NCI-H526 treated with DMSO at 0.1 percent for 48 hours (cell line): ENCODE measurements around the gene PLSCR4.
"Not testable (repeated sequence)": the region's sequence is repeated elsewhere in the genome, so short reads cannot be mapped to it uniquely, and the experiment has no call there.

Experiments
- DNase-seq: peaks from one replicate; lab custom pipeline; 2025; lab: John Stamatoyannopoulos, UW

PLSCR4 gene

GRCh38 chr3:146247911-146248310, 3.0 kb downstream of the PLSCR4 start:
- DNase-seq, result no peak

- DNase-seq, result no peak
These were observed 4.4 kb downstream of the PLSCR4 start for GRCh38 chr3:146246526-146246925.

GRCh38 chr3:146243559-146243958, 7.3 kb downstream of the PLSCR4 start:
- no peak for DNase-seq

GRCh38 chr3:146241523-146242240, 9.2 kb downstream of the PLSCR4 start:
- DNase-seq, result no peak

- DNase-seq, result no peak
These were observed 17.4 kb downstream of the PLSCR4 start for GRCh38 chr3:146233487-146233886.

GRCh38 chr3:146227486-146227885, 23.4 kb downstream of the PLSCR4 start:
- no peak for DNase-seq

GRCh38 chr3:146226881-146227280, 24.0 kb downstream of the PLSCR4 start:
- no peak for DNase-seq

- not testable (repeated sequence) for DNase-seq
These were observed 25.4 kb downstream of the PLSCR4 start for GRCh38 chr3:146225458-146225857.

- DNase-seq, result no peak
These were observed 27.2 kb downstream of the PLSCR4 start for GRCh38 chr3:146223401-146224373.

GRCh38 chr3:146222204-146223046, 28.5 kb downstream of the PLSCR4 start:
- no peak for DNase-seq

- no peak for DNase-seq
These were observed 29.6 kb downstream of the PLSCR4 start for GRCh38 chr3:146221276-146221675.

- peak; percentile 27 for DNase-seq
These were observed 31.7 kb downstream of the PLSCR4 start for GRCh38 chr3:146218880-146219866.

GRCh38 chr3:146217324-146217723, 33.6 kb downstream of the PLSCR4 start:
- no peak for DNase-seq

GRCh38 chr3:146214493-146214892, 36.4 kb downstream of the PLSCR4 start:
- no peak for DNase-seq

- no peak for DNase-seq
These were observed 41.5 kb downstream of the PLSCR4 start for GRCh38 chr3:146209371-146209770.

- DNase-seq, result no peak
These were observed 47.1 kb downstream of the PLSCR4 start for GRCh38 chr3:146203776-146204175.

- DNase-seq, result no peak
These were observed 50.3 kb downstream of the PLSCR4 start for GRCh38 chr3:146200461-146201220.

- DNase-seq, result no peak
These were observed 51.1 kb downstream of the PLSCR4 start for GRCh38 chr3:146199762-146200161.

GRCh38 chr3:146196789-146197188, 54.1 kb downstream of the PLSCR4 start:
- DNase-seq, result no peak

GRCh38 chr3:146195605-146196004, 55.3 kb downstream of the PLSCR4 start:
- no peak for DNase-seq
